HepG2 (cell line): ENCODE data around the gene SLC25A38.
"Not testable (repeated sequence)": the region's sequence is repeated elsewhere in the genome, so short reads cannot be mapped to it uniquely, and the experiment has no call there.

Experiments used
- CTCF ChIP-seq: sonication (generic); formaldehyde crosslinking; IDR thresholded peaks from 2 replicates; pipeline ENCODE4 v1.5.0; 2020; ENCODE audit warnings: mild to moderate bottlenecking, missing genetic modification reagents, moderate library complexity
- EZH2 ChIP-seq: conservative IDR thresholded peaks from 2 replicates; pipeline ENCODE4 v1.6.1; 2012; ENCODE audit warnings: mild to moderate bottlenecking, low read depth, low read length, moderate library complexity
- HOXA7 ChIP-seq: sonication (generic); formaldehyde crosslinking; IDR thresholded peaks from 2 replicates; pipeline ENCODE4 v1.8.1; 2022; ENCODE audit warnings: mild to moderate bottlenecking, missing genetic modification reagents, moderate library complexity
- PAWR ChIP-seq: sonication (generic); formaldehyde crosslinking; IDR thresholded peaks from 2 replicates; pipeline ENCODE4 v1.4.0; 2020; ENCODE audit warnings: missing genetic modification reagents, mild to moderate bottlenecking, borderline replicate concordance
- TAF1 ChIP-seq: sonication (generic); formaldehyde crosslinking; IDR thresholded peaks from 2 replicates; pipeline ENCODE4 v1.4.0; 2020; ENCODE audit warnings: missing genetic modification reagents

DNA sequence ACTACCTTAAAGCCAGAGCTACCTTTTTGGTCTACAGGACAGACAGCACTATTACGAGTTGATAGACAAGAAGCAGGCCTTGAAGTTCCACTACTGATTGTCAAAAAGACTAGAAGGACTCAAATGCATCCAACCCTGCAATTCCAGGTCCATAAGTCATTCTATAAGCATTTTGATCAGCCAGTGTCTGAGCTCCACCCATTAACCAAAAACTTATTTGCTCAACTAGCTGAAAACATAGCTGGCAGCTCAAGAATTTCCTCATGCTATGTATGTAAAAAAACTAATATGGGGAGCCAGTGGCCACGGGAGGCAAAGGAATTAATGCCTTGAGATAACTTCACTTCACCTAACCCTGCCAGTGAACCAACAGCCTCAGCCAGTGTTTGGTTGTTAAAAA lies 32.0 kb upstream of the SLC25A38 start:
- not testable (repeated sequence) for TF ChIP-seq CTCF; HOXA7 (CRISPR knock-in tag); TAF1 (CRISPR knock-in tag); EZH2; PAWR (CRISPR knock-in tag)
